Fibroblast of lung (primary cell): ENCODE results near the gene SEPTIN2. TPM values are rescaled to one million over a fixed set of nuclear protein-coding genes. Genes with fewer than 3 reads are reported as not detected.

Experiments used
- DNase-seq, 2 donors: peaks; one replicate each; pipeline versions ENCODE4 v3.0.0 to v3.0.0-alpha.2; 2010; ENCODE audit warnings: low read depth in 2 of 2
- H2AFZ ChIP-seq: 2 replicates; pipeline ENCODE4 v1.5.1; 2012; ENCODE audit warnings: low read length, control low read depth, inconsistent platforms
- H3K27ac ChIP-seq: 2 replicates; pipeline ENCODE4 v1.5.1; 2011; ENCODE audit warnings: low read length, control low read depth; ENCODE audit not compliant: insufficient read depth
- H3K27me3 ChIP-seq: 2 replicates; pipeline ENCODE4 v1.5.1; 2011; ENCODE audit warnings: mild to moderate bottlenecking, low read length; ENCODE audit not compliant: control insufficient read depth, insufficient read depth
- H3K36me3 ChIP-seq: 2 replicates; pipeline ENCODE4 v1.5.1; 2011; ENCODE audit warnings: low read length; ENCODE audit not compliant: control insufficient read depth, insufficient read depth
- H3K4me1 ChIP-seq: 2 replicates; pipeline ENCODE4 v1.5.1; 2011; ENCODE audit warnings: low read length; ENCODE audit not compliant: control insufficient read depth, insufficient read depth; ENCODE audit errors: extremely low read depth
- H3K4me2 ChIP-seq: 2 replicates; pipeline ENCODE4 v1.5.1; 2011; ENCODE audit warnings: low read length, control low read depth; ENCODE audit not compliant: insufficient read depth; ENCODE audit errors: extremely low read depth
- H3K4me3 ChIP-seq, 4 experiments: fragments of 200-600 bp in 1 of 4; sonication (generic) in 1 of 4; replicated peaks in 1 of 4; 2 replicates each; pipeline ENCODE4 v1.5.1; 2011 to 2016; ENCODE audit warnings: low read length in 4 of 4, low read depth in 3 of 4, mild to moderate bottlenecking in 3 of 4, control low read depth in 2 of 4, inconsistent platforms in 1 of 4, mixed read lengths in 1 of 4; ENCODE audit not compliant: insufficient read depth in 1 of 4; ENCODE audit errors: control extremely low read depth in 1 of 4
- H3K79me2 ChIP-seq: 2 replicates; pipeline ENCODE4 v1.5.1; 2012; ENCODE audit warnings: mild to moderate bottlenecking, low read length, inconsistent platforms; ENCODE audit not compliant: control insufficient read depth, insufficient read depth
- H3K9ac ChIP-seq: 2 replicates; pipeline ENCODE4 v1.5.1; 2011; ENCODE audit warnings: mild to moderate bottlenecking, low read length, control low read depth; ENCODE audit not compliant: insufficient read depth
- H3K9me3 ChIP-seq: 2 replicates; pipeline ENCODE4 v1.5.1; 2012; ENCODE audit warnings: low read depth, low read length; ENCODE audit not compliant: control insufficient read depth, insufficient read depth
- H4K20me1 ChIP-seq: 2 replicates; pipeline ENCODE4 v1.5.1; 2011; ENCODE audit warnings: low read length; ENCODE audit not compliant: control insufficient read depth, insufficient read depth; ENCODE audit errors: extremely low read depth
- CTCF ChIP-seq, 2 donors: IDR thresholded peaks in 1 of 2; conservative IDR thresholded peaks in 1 of 2; 1 replicate in 1 of 2; 2 replicates in 1 of 2; pipeline ENCODE4 v1.5.1; 2011 to 2012; ENCODE audit warnings: low read length in 2 of 2, control low read depth in 1 of 2, inconsistent platforms in 1 of 2, low read depth in 1 of 2, mild to moderate bottlenecking in 1 of 2
- EZH2 ChIP-seq: IDR thresholded peaks from 2 replicates; pipeline ENCODE4 v1.5.1; 2012; ENCODE audit warnings: low read length, control low read depth, mild to moderate bottlenecking; ENCODE audit errors: missing control alignments
- polyA plus RNA-seq, 2 donors: library from polyadenylated mRNA; depleted of rRNA in 1 of 2; stranded (reverse) in 1 of 2; unstranded in 1 of 2; fragments of >200 nt; gene quantifications; 2 replicates each; pipeline ENCODE4 v1.2.1, GENCODE V29; 2011 to 2012; ENCODE audit warnings: missing spikeins in 1 of 2
- total RNA-seq: library from RNA; depleted of rRNA; stranded (reverse); fragments of >200 nt; gene quantifications from 2 replicates; pipeline ENCODE4 v1.2.1, GENCODE V29; 2014

Gene SEPTIN2
- total and polyA plus RNA-seq, 2 donors (not counting 1 experiment from before 2014, with no cell fraction given), result 403 to 927 TPM

GRCh38 chr2:241386519-241386918, 70.8 kb downstream of the SEPTIN2 start:
- DNase-seq, result no peak

GRCh38 chr2:241389697-241390096, 74.0 kb downstream of the SEPTIN2 start:
- H3K27ac ChIP-seq, result no peak overlapping the region
- no peaks in the 10 kb centered on the region for H3K9me3 ChIP-seq
- no peaks in the 10 kb centered on the region for H3K4me1 ChIP-seq
- H3K36me3 ChIP-seq, result no peaks in the 10 kb centered on the region
- no peaks in the 10 kb centered on the region for H3K27me3 ChIP-seq
- H4K20me1 ChIP-seq, result no peaks in the 10 kb centered on the region
- no peak overlapping the region for H3K4me3 ChIP-seq
- no peak for DNase-seq
- H2AFZ ChIP-seq, result no peak overlapping the region
- no peak overlapping the region for H3K9ac ChIP-seq
- H3K79me2 ChIP-seq, result no peaks in the 10 kb centered on the region
- H3K4me2 ChIP-seq, result no peak overlapping the region
- TF ChIP-seq EZH2 (no peak), CTCF (conservative IDR thresholded peaks at IDR 0.05 in 1 of 2, IDR thresholded peaks at IDR 0.05 in 1 of 2; ENCODE audit: low read depth in 1 of 2, low read length in 2 of 2) (no peak)

More at GRCh38 chr2:241386519-241386918, 70.8 kb downstream of the SEPTIN2 start:
- Histone ChIP-seq H3K4me2 (no peak overlapping the region), H3K36me3 (peaks cover 3% of the 10 kb centered on the region), H3K4me3 (no peak overlapping the region), H3K27me3 (no peaks in the 10 kb centered on the region), H3K79me2 (peaks cover 3% of the 10 kb centered on the region), H2AFZ (no peak overlapping the region), H4K20me1 (no peaks in the 10 kb centered on the region), H3K9me3 (no peaks in the 10 kb centered on the region), H3K4me1 (no peaks in the 10 kb centered on the region), H3K9ac (no peak overlapping the region), H3K27ac (no peak overlapping the region)
- no peak for TF ChIP-seq CTCF (conservative IDR thresholded peaks at IDR 0.05 in 1 of 2, IDR thresholded peaks at IDR 0.05 in 1 of 2; ENCODE audit: low read depth in 1 of 2, low read length in 2 of 2)
- no peak for TF ChIP-seq EZH2

- Histone ChIP-seq H3K9ac (no peak overlapping the region), H3K9me3 (no peaks in the 10 kb centered on the region), H3K36me3 (no peaks in the 10 kb centered on the region), H3K79me2 (no peaks in the 10 kb centered on the region), H4K20me1 (no peaks in the 10 kb centered on the region), H2AFZ (no peak overlapping the region), H3K27me3 (no peaks in the 10 kb centered on the region), H3K4me2 (no peak overlapping the region), H3K4me1 (no peaks in the 10 kb centered on the region), H3K4me3 (no peak overlapping the region), H3K27ac (no peak overlapping the region)
- no peak for DNase-seq
- no peak for TF ChIP-seq EZH2
- TF ChIP-seq CTCF (conservative IDR thresholded peaks at IDR 0.05 in 1 of 2, IDR thresholded peaks at IDR 0.05 in 1 of 2; ENCODE audit: low read depth in 1 of 2, low read length in 2 of 2), result no peak
Observed at GRCh38 chr2:241390301-241391206, 74.8 kb downstream of the SEPTIN2 start.
